ENCODE data around the gene PHPT1. TPM values are rescaled to one million over a fixed set of nuclear protein-coding genes. Genes with fewer than 3 reads are reported as not detected.

PHPT1 gene
- total and polyA plus RNA-seq, 2 of the 13 experiments (the other 11 are each of a cell fraction or from before 2014, with no cell fraction given), result 189 to 192 TPM

- no peak for TF ChIP-seq ZNF513 (CRISPR knock-in tag; conservative IDR thresholded peaks at IDR 0.05)
- no peak for TF ChIP-seq MYNN (CRISPR knock-in tag; IDR thresholded peaks at IDR 0.05; ENCODE audit: low read depth)
- no peak for TF ChIP-seq NFE2 (CRISPR knock-in tag; IDR thresholded peaks at IDR 0.05)
- TF ChIP-seq, protein P1, sequence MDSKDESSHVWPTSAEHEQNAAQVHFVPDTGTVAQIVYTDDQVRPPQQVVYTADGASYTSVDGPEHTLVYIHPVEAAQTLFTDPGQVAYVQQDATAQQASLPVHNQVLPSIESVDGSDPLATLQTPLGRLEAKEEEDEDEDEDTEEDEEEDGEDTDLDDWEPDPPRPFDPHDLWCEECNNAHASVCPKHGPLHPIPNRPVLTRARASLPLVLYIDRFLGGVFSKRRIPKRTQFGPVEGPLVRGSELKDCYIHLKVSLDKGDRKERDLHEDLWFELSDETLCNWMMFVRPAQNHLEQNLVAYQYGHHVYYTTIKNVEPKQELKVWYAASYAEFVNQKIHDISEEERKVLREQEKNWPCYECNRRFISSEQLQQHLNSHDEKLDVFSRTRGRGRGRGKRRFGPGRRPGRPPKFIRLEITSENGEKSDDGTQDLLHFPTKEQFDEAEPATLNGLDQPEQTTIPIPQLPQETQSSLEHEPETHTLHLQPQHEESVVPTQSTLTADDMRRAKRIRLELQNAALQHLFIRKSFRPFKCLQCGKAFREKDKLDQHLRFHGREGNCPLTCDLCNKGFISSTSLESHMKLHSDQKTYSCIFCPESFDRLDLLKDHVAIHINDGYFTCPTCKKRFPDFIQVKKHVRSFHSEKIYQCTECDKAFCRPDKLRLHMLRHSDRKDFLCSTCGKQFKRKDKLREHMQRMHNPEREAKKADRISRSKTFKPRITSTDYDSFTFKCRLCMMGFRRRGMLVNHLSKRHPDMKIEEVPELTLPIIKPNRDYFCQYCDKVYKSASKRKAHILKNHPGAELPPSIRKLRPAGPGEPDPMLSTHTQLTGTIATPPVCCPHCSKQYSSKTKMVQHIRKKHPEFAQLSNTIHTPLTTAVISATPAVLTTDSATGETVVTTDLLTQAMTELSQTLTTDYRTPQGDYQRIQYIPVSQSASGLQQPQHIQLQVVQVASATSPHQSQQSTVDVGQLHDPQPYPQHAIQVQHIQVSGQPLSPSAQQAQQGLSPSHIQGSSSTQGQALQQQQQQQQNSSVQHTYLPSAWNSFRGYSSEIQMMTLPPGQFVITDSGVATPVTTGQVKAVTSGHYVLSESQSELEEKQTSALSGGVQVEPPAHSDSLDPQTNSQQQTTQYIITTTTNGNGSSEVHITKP (CRISPR knock-in tag; IDR thresholded peaks at IDR 0.05; ENCODE audit: low read depth), result no peak
- TF ChIP-seq TSC22D2 (CRISPR knock-in tag; IDR thresholded peaks at IDR 0.05; ENCODE audit: borderline replicate concordance), result no peak
- TF ChIP-seq KDM4B (CRISPR knock-in tag; IDR thresholded peaks at IDR 0.05), result no peak
- TF ChIP-seq, protein P2, sequence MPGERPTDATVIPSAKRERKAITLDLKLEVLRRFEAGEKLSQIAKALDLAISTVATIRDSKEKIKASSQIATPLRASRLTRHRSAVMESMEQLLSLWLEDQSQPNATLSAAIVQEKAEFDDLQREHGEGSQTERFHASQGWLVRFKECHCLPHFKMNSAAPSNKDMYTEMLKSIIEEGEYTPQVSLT (CRISPR knock-in tag; IDR thresholded peaks at IDR 0.05; ENCODE audit: borderline replicate concordance, low read depth), result no peak
- no peak for TF ChIP-seq RNF2 (conservative IDR thresholded peaks at IDR 0.05; ENCODE audit: low read depth)
- TF ChIP-seq CHD4 (IDR thresholded peaks at IDR 0.05; ENCODE audit: borderline replicate concordance, low read length), result no peak
- TF ChIP-seq, protein P3, sequence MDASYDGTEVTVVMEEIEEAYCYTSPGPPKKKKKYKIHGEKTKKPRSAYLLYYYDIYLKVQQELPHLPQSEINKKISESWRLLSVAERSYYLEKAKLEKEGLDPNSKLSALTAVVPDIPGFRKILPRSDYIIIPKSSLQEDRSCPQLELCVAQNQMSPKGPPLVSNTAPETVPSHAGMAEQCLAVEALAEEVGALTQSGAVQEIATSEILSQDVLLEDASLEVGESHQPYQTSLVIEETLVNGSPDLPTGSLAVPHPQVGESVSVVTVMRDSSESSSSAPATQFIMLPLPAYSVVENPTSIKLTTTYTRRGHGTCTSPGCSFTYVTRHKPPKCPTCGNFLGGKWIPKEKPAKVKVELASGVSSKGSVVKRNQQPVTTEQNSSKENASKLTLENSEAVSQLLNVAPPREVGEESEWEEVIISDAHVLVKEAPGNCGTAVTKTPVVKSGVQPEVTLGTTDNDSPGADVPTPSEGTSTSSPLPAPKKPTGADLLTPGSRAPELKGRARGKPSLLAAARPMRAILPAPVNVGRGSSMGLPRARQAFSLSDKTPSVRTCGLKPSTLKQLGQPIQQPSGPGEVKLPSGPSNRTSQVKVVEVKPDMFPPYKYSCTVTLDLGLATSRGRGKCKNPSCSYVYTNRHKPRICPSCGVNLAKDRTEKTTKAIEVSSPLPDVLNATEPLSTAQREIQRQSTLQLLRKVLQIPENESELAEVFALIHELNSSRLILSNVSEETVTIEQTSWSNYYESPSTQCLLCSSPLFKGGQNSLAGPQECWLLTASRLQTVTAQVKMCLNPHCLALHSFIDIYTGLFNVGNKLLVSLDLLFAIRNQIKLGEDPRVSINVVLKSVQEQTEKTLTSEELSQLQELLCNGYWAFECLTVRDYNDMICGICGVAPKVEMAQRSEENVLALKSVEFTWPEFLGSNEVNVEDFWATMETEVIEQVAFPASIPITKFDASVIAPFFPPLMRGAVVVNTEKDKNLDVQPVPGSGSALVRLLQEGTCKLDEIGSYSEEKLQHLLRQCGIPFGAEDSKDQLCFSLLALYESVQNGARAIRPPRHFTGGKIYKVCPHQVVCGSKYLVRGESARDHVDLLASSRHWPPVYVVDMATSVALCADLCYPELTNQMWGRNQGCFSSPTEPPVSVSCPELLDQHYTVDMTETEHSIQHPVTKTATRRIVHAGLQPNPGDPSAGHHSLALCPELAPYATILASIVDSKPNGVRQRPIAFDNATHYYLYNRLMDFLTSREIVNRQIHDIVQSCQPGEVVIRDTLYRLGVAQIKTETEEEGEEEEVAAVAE (CRISPR knock-in tag; IDR thresholded peaks at IDR 0.05; ENCODE audit: borderline replicate concordance), result no peak
- peak; percentile 23; the same call in 1 of the 2 replicates for TF ChIP-seq FOXA3 (CRISPR knock-in tag; IDR thresholded peaks at IDR 0.05)
- no peak for TF ChIP-seq FUBP1 (CRISPR knock-in tag; IDR thresholded peaks at IDR 0.05; ENCODE audit: borderline replicate concordance)
- TF ChIP-seq ZNF460 (CRISPR knock-in tag; IDR thresholded peaks at IDR 0.05; ENCODE audit: borderline replicate concordance), result no peak
- no peak for TF ChIP-seq AGO1 (IDR thresholded peaks at IDR 0.05; ENCODE audit: low read depth, low read length, poor library complexity, severe bottlenecking)
- TF ChIP-seq SAFB2 (CRISPR knock-in tag; IDR thresholded peaks at IDR 0.05; ENCODE audit: borderline replicate concordance, low read depth), result peak; percentile 10; the same call in 1 of the 2 replicates
- TF ChIP-seq POLR2G (IDR thresholded peaks at IDR 0.05; ENCODE audit: low read depth, low read length), result peak; percentile 93
- TF ChIP-seq SMARCC2 (IDR thresholded peaks at IDR 0.05), result no peak
Measured at GRCh38 chr9:136885950-136886578, 36.9 kb downstream of the PHPT1 start, which contains the start of gene TRAF2 (continued).

Measured in HepG2 (cell line).